Measurements from ENCODE around the gene HTRA2. TPM values are rescaled to one million over a fixed set of nuclear protein-coding genes. Genes with fewer than 3 reads are reported as not detected.

HTRA2 gene
- total RNA-seq, 4 donors from 2014 or later, result 25.0 to 37.6 (median 29.1) TPM

GRCh38 chr2:74514368-74515270, 15.1 kb upstream of the HTRA2 start, which contains the start of gene TLX2:
Gene TLX2, plus strand, starts transcription at chr2:74514450. Its CDS starts 357 bp downstream, at chr2:74514807.
- Histone ChIP-seq H3K4me1 (peaks cover 0 to 38% (median 29%) of the 10 kb centered on the region in 3 donors), H3K9me3 (no peaks in the 10 kb centered on the region), H3K27ac (no peak within 1 kb of the TSS), H3K27me3 (peaks cover 100% of the 10 kb centered on the region), H3K36me3 (no peaks in the 10 kb centered on the region), H3K4me3 (peak within 1 kb of the TSS in 1 of 2 donors; percentile 8)
- WGBS, 2 donors (ENCODE audit: low coverage in 1 of 2), result 5% methylated on average over 4 of the region's 82 CpGs; no CpG with 5 or more reads in 1 of the 2 donors
- TF ChIP-seq CTCF (IDR thresholded peaks at IDR 0.05) (no peak), POLR2A (IDR thresholded peaks at IDR 0.05) (no peak), POLR2AphosphoS5 (IDR thresholded peaks at IDR 0.05) (no peak), EP300 (IDR thresholded peaks at IDR 0.05) (no peak)
- no peak for ATAC-seq

- H3K36me3 ChIP-seq, result no peaks in the 10 kb centered on the region
- peaks cover 0 to 38% (median 29%) of the 10 kb centered on the region in 3 donors for H3K4me1 ChIP-seq
- peaks cover 100% of the 10 kb centered on the region for H3K27me3 ChIP-seq
- peak overlapping the region in 1 of 2 donors; percentile 43 for H3K4me3 ChIP-seq
- TF ChIP-seq POLR2A (IDR thresholded peaks at IDR 0.05) (no peak), CTCF (IDR thresholded peaks at IDR 0.05) (no peak), EP300 (IDR thresholded peaks at IDR 0.05) (no peak), POLR2AphosphoS5 (IDR thresholded peaks at IDR 0.05) (no peak)
- 0% methylated on average over 2 of the region's 60 CpGs; no CpG with 5 or more reads in 1 of the 2 donors for WGBS, 2 donors (ENCODE audit: low coverage in 1 of 2)
- no peak overlapping the region for H3K27ac ChIP-seq
- H3K9me3 ChIP-seq, result no peaks in the 10 kb centered on the region
- no peak for ATAC-seq
Measured at GRCh38 chr2:74515271-74515980, 14.3 kb upstream of the HTRA2 start.

DNA sequence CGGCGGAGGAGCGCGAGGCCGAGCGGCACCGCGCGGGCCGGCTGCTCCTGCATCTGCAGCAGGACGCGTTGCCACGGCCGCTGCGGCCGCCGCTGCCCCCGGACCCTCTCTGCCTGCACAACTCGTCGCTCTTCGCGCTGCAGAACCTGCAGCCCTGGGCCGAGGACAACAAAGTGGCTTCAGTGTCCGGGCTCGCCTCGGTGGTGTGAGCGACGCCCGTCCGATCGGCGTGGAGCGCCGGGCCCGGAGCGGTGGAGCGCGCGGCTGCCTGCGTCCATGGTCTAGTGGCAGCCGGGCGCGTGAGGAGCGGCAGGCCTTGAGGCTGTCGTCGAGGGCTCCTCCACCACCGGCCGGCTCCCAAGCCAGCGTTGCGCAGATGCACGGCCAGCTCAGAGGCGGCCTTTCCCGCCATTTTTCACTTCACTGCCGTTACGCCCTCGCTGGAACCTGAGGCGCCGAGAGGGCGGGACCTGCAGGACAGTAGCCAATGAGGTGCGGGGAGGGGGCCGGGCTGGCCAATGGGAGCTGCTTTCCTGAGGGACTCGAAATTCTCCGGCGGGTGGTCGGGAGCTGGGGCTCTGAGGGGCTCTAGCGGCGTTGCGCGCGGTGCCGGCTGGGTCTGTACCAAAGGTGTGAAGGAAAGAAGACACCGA, 13.6 kb upstream of the HTRA2 start:
- Histone ChIP-seq H3K27me3 (peaks cover 100% of the 10 kb centered on the region), H3K9me3 (no peaks in the 10 kb centered on the region), H3K27ac (no peak overlapping the region), H3K4me3 (peak overlapping the region in 1 of 2 donors; percentile 43), H3K4me1 (peaks cover 0 to 38% (median 29%) of the 10 kb centered on the region in 3 donors), H3K36me3 (no peaks in the 10 kb centered on the region)
- peak; percentile 69 for ATAC-seq
- WGBS, 2 donors (ENCODE audit: low coverage in 1 of 2), result 0% methylated on average over 1 of the region's 72 CpGs; no CpG with 5 or more reads in 1 of the 2 donors
- TF ChIP-seq POLR2AphosphoS5 (IDR thresholded peaks at IDR 0.05) (no peak), POLR2A (IDR thresholded peaks at IDR 0.05) (no peak), CTCF (IDR thresholded peaks at IDR 0.05) (no peak)

DNA sequence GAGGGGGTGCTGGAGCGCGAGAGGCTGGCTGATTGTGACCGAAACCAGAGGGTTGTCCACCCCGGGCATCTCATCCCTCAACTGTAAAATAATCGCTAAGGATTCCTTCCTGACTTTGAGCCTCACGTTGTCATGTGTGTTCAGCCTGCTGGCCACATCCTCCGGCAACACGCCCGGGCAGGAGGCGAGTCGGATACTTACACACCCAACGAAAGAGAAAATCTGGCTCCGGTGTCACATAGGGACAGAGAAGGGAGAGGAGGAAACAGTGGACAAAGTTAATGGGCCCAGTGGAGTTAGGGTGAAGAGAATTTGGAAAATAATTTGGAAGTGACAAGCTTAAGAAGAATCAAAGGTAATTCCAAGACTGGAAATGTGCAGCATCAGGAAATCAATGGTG, 13.1 kb upstream of the HTRA2 start:
- peak overlapping the region in 1 of 2 donors; percentile 43 for H3K4me3 ChIP-seq
- H3K4me1 ChIP-seq, result peaks cover 0 to 38% (median 29%) of the 10 kb centered on the region in 3 donors
- WGBS, 2 donors (ENCODE audit: low coverage in 1 of 2), result 44 to 93% methylated on average over 3 to 9 of the region's 13 CpGs
- no peak for ATAC-seq
- no peaks in the 10 kb centered on the region for H3K36me3 ChIP-seq
- H3K9me3 ChIP-seq, result no peaks in the 10 kb centered on the region
- H3K27ac ChIP-seq, result no peak overlapping the region
- no peak for TF ChIP-seq POLR2A (IDR thresholded peaks at IDR 0.05)
- TF ChIP-seq CTCF (IDR thresholded peaks at IDR 0.05), result no peak
- TF ChIP-seq POLR2AphosphoS5 (IDR thresholded peaks at IDR 0.05), result no peak
- no peak for TF ChIP-seq EP300 (IDR thresholded peaks at IDR 0.05)
- H3K27me3 ChIP-seq, result peaks cover 98% of the 10 kb centered on the region
